ENCODE measurements around the gene MAGI2. TPM values are rescaled to one million over a fixed set of nuclear protein-coding genes. Genes with fewer than 3 reads are reported as not detected.

MAGI2 gene
- total RNA-seq, 1 experiment from 2014 or later = 14.3 TPM

GRCh38 chr7:78165454-78165853 lies 1288.0 kb downstream of the MAGI2 start:
- Histone ChIP-seq H4K20me1 (ENCODE audit: control insufficient read depth, insufficient read depth, insufficient read length) (no peaks in the 10 kb centered on the region), H3K23me2 (ENCODE audit: insufficient read length, low read depth, low read length, poor library complexity, severe bottlenecking) (no peaks in the 10 kb centered on the region), H3K27me3 (ENCODE audit: insufficient read depth, low read length) (no peaks in the 10 kb centered on the region), H4K8ac (replicated peaks; ENCODE audit: insufficient read length, low read depth, low read length) (peak overlapping the region; percentile 46), H3K27ac (ENCODE audit: insufficient read length, low read depth, low read length) (peak overlapping the region; percentile 61), H3K9ac (ENCODE audit: extremely low read depth, insufficient read length, low read length) (no peak overlapping the region), H3K79me1 (ENCODE audit: insufficient read depth, low read depth, low read length, poor library complexity, severe bottlenecking) (no peaks in the 10 kb centered on the region), H2BK15ac (ENCODE audit: low read depth, low read length) (no peak overlapping the region), H3K4me1 (ENCODE audit: insufficient read depth, low read length) (peaks cover 5% of the 10 kb centered on the region; the same call in 1 of the 2 replicates), H2BK5ac (ENCODE audit: insufficient read length, low read length) (no peak overlapping the region), H3K4ac (ENCODE audit: low read depth, low read length) (no peak overlapping the region), H3K14ac (ENCODE audit: insufficient read depth, low read length) (no peak overlapping the region), H3T11ph (ENCODE audit: low read length) (no peak overlapping the region), H4K5ac (ENCODE audit: insufficient read length, low read depth, low read length) (no peak overlapping the region), H2BK12ac (ENCODE audit: insufficient read length, low read depth, low read length) (no peak overlapping the region), H2BK120ac (ENCODE audit: low read depth, low read length, poor library complexity, severe bottlenecking) (no peak overlapping the region), H3K18ac (ENCODE audit: insufficient read length, low read depth, low read length) (no peak overlapping the region), H3K79me2 (ENCODE audit: insufficient read depth, low read length) (no peaks in the 10 kb centered on the region), H2AFZ (ENCODE audit: low read length) (no peak overlapping the region), H3K4me2 (ENCODE audit: insufficient read depth, insufficient read length, low read length) (no peak overlapping the region), H3K9me3 (ENCODE audit: control insufficient read depth, low read depth, low read length) (no peaks in the 10 kb centered on the region), H4K91ac (ENCODE audit: insufficient read length, low read depth, low read length) (no peak overlapping the region), H3K23ac (ENCODE audit: insufficient read length, low read depth, low read length) (no peak overlapping the region), H3K56ac (ENCODE audit: insufficient read length, low read depth, low read length) (no peak overlapping the region), H2AK5ac (ENCODE audit: insufficient read length, low read length) (no peak overlapping the region), H2BK20ac (ENCODE audit: low read depth, low read length, poor library complexity, severe bottlenecking) (no peak overlapping the region)
- Mint-ChIP-seq H3K9me3 (no peaks in the 10 kb centered on the region), H3K4me1 (peaks cover 11 to 13% of the 10 kb centered on the region in 2 experiments), H3K36me3 (ENCODE audit: insufficient read depth in 1 of 3, low read depth in 3 of 3) (peaks cover 0 to 9% (median 3%) of the 10 kb centered on the region in 3 experiments; a peak in 3 of 7 replicates), H3K27me3 (ENCODE audit: low read depth) (no peaks in the 10 kb centered on the region; the same call in 1 of the 2 replicates), H3K4me3 (no peak overlapping the region), H3K27ac (peak overlapping the region in 1 of 3 experiments; percentile 12; a peak in 1 of 7 replicates)
- no CpG with 5 or more reads among the region's 5 CpGs for WGBS (ENCODE audit: extremely low coverage, insufficient read length, low lambda C conversion rate)
- peak; percentile 51 for DNase-seq
- TF ChIP-seq CTCF (conservative IDR thresholded peaks at IDR 0.05) = no peak
